ENCODE measurements around the gene HMGN4. TPM values are rescaled to one million over a fixed set of nuclear protein-coding genes. Genes with fewer than 3 reads are reported as not detected.

HMGN4 gene
- total and polyA plus RNA-seq, 9 of the 15 experiments (the other 6 are each of a cell fraction or from before 2014, with no cell fraction given): 35.4 to 134 (median 94.1) TPM

DNA sequence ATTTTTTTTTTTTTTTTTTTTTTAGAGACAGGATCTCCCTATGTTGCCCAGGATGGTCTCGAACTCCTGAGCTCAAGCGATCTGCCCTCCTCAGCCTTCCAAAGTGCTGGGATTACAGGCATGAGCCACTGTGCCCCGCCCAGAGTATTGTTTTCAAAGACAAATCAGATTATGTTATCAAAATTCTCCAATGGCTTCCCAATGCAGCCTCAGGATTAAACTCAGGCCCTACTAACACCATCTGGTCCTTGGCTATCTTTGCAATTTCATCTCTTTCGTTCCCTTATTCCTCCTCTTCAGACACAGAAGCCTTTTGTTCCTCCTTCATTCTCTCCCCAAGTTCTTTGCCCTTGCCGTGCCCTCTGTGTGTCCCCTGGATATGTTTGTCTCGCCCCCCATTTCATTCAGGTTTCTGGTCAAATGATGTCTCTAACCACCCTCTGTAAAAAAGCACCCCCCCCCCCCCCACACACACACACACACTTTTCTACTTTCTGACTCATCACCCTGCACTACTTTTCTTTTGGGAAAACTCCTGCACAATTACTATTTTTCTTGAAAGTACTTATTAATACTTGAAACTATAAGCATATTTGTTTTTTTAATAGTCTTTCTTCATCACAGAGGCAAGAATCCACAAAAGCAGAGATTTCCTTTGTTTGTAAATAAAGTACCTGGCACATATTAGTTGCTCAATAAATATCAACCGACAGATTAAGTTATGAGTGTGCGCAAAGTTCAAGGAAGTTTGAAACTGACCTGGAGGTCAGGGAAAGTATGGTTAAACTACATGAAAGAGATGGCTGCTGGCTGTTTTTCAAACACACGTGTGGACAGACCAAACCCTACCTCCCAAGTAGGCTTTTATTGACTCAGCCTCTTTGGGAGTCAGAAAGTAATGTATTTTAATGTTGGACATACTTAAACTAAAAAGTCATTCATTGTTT is 21.4 kb upstream of the HMGN4 start (continued):
- TF ChIP-seq, protein P1, sequence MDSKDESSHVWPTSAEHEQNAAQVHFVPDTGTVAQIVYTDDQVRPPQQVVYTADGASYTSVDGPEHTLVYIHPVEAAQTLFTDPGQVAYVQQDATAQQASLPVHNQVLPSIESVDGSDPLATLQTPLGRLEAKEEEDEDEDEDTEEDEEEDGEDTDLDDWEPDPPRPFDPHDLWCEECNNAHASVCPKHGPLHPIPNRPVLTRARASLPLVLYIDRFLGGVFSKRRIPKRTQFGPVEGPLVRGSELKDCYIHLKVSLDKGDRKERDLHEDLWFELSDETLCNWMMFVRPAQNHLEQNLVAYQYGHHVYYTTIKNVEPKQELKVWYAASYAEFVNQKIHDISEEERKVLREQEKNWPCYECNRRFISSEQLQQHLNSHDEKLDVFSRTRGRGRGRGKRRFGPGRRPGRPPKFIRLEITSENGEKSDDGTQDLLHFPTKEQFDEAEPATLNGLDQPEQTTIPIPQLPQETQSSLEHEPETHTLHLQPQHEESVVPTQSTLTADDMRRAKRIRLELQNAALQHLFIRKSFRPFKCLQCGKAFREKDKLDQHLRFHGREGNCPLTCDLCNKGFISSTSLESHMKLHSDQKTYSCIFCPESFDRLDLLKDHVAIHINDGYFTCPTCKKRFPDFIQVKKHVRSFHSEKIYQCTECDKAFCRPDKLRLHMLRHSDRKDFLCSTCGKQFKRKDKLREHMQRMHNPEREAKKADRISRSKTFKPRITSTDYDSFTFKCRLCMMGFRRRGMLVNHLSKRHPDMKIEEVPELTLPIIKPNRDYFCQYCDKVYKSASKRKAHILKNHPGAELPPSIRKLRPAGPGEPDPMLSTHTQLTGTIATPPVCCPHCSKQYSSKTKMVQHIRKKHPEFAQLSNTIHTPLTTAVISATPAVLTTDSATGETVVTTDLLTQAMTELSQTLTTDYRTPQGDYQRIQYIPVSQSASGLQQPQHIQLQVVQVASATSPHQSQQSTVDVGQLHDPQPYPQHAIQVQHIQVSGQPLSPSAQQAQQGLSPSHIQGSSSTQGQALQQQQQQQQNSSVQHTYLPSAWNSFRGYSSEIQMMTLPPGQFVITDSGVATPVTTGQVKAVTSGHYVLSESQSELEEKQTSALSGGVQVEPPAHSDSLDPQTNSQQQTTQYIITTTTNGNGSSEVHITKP (IDR thresholded peaks at IDR 0.05; ENCODE audit: partially characterized antibody): no peak
- TF ChIP-seq HIVEP1 (CRISPR knock-in tag; IDR thresholded peaks at IDR 0.05) (no peak), MYBL2 (IDR thresholded peaks at IDR 0.05; ENCODE audit: low read depth) (no peak), MYBL2 (CRISPR knock-in tag; IDR thresholded peaks at IDR 0.05; ENCODE audit: borderline replicate concordance) (no peak), ADNP (tag; IDR thresholded peaks at IDR 0.05) (0 out of 2 replicates have a peak, but pooled peaks have one; percentile 39), ASH1L (IDR thresholded peaks at IDR 0.05; ENCODE audit: borderline replicate concordance, low read depth, partially characterized antibody) (no peak), FOXJ3 (CRISPR knock-in tag; IDR thresholded peaks at IDR 0.05) (no peak), ZNF24 (IDR thresholded peaks at IDR 0.05) (no peak), XRCC3 (IDR thresholded peaks at IDR 0.05) (no peak), ARNT (IDR thresholded peaks at IDR 0.05) (0 out of 4 replicates have a peak, but pooled peaks of 1 of the 2 experiments have one; percentile 25), WHSC1 (IDR thresholded peaks at IDR 0.05; ENCODE audit: low read length) (no peak), ZNF584 (CRISPR knock-in tag; IDR thresholded peaks at IDR 0.05; ENCODE audit: low read depth) (no peak), ZNF146 (CRISPR knock-in tag; IDR thresholded peaks at IDR 0.05; ENCODE audit: unreplicated experiment) (no peak), TCF3 (CRISPR knock-in tag; IDR thresholded peaks at IDR 0.05) (0 out of 2 replicates have a peak, but pooled peaks have one; percentile 29), ZNF586 (CRISPR knock-in tag; conservative IDR thresholded peaks at IDR 0.05) (no peak), ARID2 (IDR thresholded peaks at IDR 0.05) (0 out of 2 replicates have a peak, but pooled peaks have one; percentile 23), PTBP1 (IDR thresholded peaks at IDR 0.05; ENCODE audit: low read depth, low read length) (no peak)
- TF ChIP-seq, protein P2, sequence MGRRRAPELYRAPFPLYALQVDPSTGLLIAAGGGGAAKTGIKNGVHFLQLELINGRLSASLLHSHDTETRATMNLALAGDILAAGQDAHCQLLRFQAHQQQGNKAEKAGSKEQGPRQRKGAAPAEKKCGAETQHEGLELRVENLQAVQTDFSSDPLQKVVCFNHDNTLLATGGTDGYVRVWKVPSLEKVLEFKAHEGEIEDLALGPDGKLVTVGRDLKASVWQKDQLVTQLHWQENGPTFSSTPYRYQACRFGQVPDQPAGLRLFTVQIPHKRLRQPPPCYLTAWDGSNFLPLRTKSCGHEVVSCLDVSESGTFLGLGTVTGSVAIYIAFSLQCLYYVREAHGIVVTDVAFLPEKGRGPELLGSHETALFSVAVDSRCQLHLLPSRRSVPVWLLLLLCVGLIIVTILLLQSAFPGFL (CRISPR knock-in tag; IDR thresholded peaks at IDR 0.05): no peak
- TF ChIP-seq, protein P3, sequence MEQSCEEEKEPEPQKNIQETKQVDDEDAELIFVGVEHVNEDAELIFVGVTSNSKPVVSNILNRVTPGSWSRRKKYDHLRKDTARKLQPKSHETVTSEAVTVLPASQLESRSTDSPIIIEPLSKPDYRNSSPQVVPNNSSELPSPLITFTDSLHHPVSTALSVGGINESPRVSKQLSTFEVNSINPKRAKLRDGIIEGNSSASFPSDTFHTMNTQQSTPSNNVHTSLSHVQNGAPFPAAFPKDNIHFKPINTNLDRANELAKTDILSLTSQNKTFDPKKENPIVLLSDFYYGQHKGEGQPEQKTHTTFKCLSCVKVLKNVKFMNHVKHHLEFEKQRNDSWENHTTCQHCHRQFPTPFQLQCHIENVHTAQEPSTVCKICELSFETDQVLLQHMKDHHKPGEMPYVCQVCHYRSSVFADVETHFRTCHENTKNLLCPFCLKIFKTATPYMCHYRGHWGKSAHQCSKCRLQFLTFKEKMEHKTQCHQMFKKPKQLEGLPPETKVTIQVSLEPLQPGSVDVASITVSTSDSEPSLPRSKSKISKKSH (CRISPR knock-in tag; IDR thresholded peaks at IDR 0.05): no peak
- TF ChIP-seq, protein P4, sequence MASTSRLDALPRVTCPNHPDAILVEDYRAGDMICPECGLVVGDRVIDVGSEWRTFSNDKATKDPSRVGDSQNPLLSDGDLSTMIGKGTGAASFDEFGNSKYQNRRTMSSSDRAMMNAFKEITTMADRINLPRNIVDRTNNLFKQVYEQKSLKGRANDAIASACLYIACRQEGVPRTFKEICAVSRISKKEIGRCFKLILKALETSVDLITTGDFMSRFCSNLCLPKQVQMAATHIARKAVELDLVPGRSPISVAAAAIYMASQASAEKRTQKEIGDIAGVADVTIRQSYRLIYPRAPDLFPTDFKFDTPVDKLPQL (IDR thresholded peaks at IDR 0.05; ENCODE audit: extremely low read depth, insufficient read length): no peak

Measured in K562 (cell line).